GM13976 (cell line): ENCODE results near the gene TEX19.
"Not testable (repeated sequence)": the region's sequence is repeated elsewhere in the genome, so short reads cannot be mapped to it uniquely, and the experiment has no call there.

ENCODE experiments used
- DNase-seq: peaks from one replicate; pipeline ENCODE4 v3.0.0; 2012; ENCODE audit warnings: low spot score
- CTCF ChIP-seq: IDR thresholded peaks from 2 replicates; pipeline ENCODE4 v1.5.1; 2012; ENCODE audit warnings: borderline replicate concordance, mild to moderate bottlenecking; ENCODE audit not compliant: insufficient read depth; ENCODE audit errors: extremely low read depth, missing control alignments, control extremely low read depth
- in situ Hi-C: fragments of 300-500 bp; cut with MboI; formaldehyde crosslinking; loops from one replicate; pipeline ENCODE4 v1.12.0; 2022; ENCODE audit warnings: low sequenced_read_pairs, mixed read lengths, inconsistent platforms; ENCODE audit not compliant: unreplicated experiment

The TEX19 gene

GRCh38 chr17:82357394-82357793 is 1.7 kb upstream of the TEX19 start:
- in situ Hi-C loops: no loop called here
- no peak for DNase-seq
- TF ChIP-seq CTCF: no peak

GRCh38 chr17:82359451-82360074 is 516 bp downstream of the TEX19 start:
- in situ Hi-C loops, DNase-seq: not testable (repeated sequence)

- TF ChIP-seq CTCF: no peak
- DNase-seq: no peak
- in situ Hi-C loops: no loop called here
Measured at GRCh38 chr17:82361885-82362633, 3.0 kb downstream of the TEX19 start.

GRCh38 chr17:82365606-82366295 is 6.7 kb downstream of the TEX19 start:
- no peak for TF ChIP-seq CTCF
- in situ Hi-C loops: no loop called here
- no peak for DNase-seq

GRCh38 chr17:82366749-82367148 is 7.7 kb downstream of the TEX19 start:
- no peak for TF ChIP-seq CTCF
- DNase-seq: no peak
- in situ Hi-C loops: no loop called here

- DNase-seq: no peak
- in situ Hi-C loops: no loop called here
Measured at GRCh38 chr17:82367724-82368524, 8.9 kb downstream of the TEX19 start.

More at GRCh38 chr17:82367724-82368524, 8.9 kb downstream of the TEX19 start:
- TF ChIP-seq CTCF: no peak
